A673 (cell line): Measurements from ENCODE around the gene FSTL1. TPM values are rescaled to one million over a fixed set of nuclear protein-coding genes. Genes with fewer than 3 reads are reported as not detected.

Experiments used
- BruUV-seq: library from RNA; stranded (reverse); fragments of 400-500 nt; replicated peaks from 2 replicates; lab custom pipeline; 2021; lab: Mats Ljungman, UMichigan
- CTCF ChIA-PET: fragments of 300-600 bp; sonication (Branson Sonifier 250); formaldehyde crosslinking; loops from one replicate; lab custom pipeline; 2022; ENCODE audit warnings: antibody characterized with exemption; lab: Charles Lee
- POLR2A ChIA-PET: fragments of 300-600 bp; sonication (Branson Sonifier 250); formaldehyde crosslinking; loops from one replicate; lab custom pipeline; 2022; ENCODE audit warnings: antibody characterized with exemption; ENCODE audit not compliant: low non-redundant PET; lab: Charles Lee
- DNase-seq: peaks from one replicate; pipeline ENCODE4 v3.0.0-alpha.2; 2015; ENCODE audit warnings: low spot score
- H3K27ac ChIP-seq: fragments of 200-600 bp; sonication (generic); 2 replicates; pipeline ENCODE4 v1.5.1; 2016; ENCODE audit warnings: mixed run types, low read depth, mild to moderate bottlenecking, mixed read lengths, antibody characterized with exemption, low read length; ENCODE audit not compliant: poor library complexity, severe bottlenecking
- H3K27me3 ChIP-seq: fragments of 200-600 bp; sonication (generic); replicated peaks from 2 replicates; pipeline ENCODE4 v1.6.1; 2017; ENCODE audit warnings: mixed run types, low read depth, mild to moderate bottlenecking, mixed read lengths, antibody characterized with exemption, low read length; ENCODE audit not compliant: insufficient read depth, poor library complexity
- H3K36me3 ChIP-seq: fragments of 200-600 bp; sonication (generic); 2 replicates; pipeline ENCODE4 v1.6.1; 2016; ENCODE audit warnings: mixed run types, mild to moderate bottlenecking, mixed read lengths, antibody characterized with exemption, low read length; ENCODE audit not compliant: insufficient read depth, poor library complexity, severe bottlenecking
- H3K4me1 ChIP-seq: fragments of 200-600 bp; sonication (generic); 2 replicates; pipeline ENCODE4 v1.6.1; 2017; ENCODE audit warnings: mixed run types, mild to moderate bottlenecking, mixed read lengths, antibody characterized with exemption, low read length; ENCODE audit not compliant: insufficient read depth, poor library complexity, severe bottlenecking
- H3K4me3 ChIP-seq: fragments of 200-600 bp; sonication (generic); 2 replicates; pipeline ENCODE4 v1.5.1; 2016; ENCODE audit warnings: low read depth, mixed run types, mild to moderate bottlenecking, mixed read lengths, low read length; ENCODE audit not compliant: poor library complexity, severe bottlenecking
- H3K9me3 ChIP-seq: fragments of 200-600 bp; sonication (generic); 2 replicates; pipeline ENCODE4 v1.6.1; 2016; ENCODE audit warnings: mixed run types, low read depth, mild to moderate bottlenecking, mixed read lengths, antibody characterized with exemption, low read length; ENCODE audit not compliant: poor library complexity, severe bottlenecking
- EZH2 ChIP-seq: fragments of 200-600 bp; sonication (generic); IDR thresholded peaks from 2 replicates; pipeline ENCODE4 v1.6.1; 2017; ENCODE audit warnings: borderline replicate concordance, low read depth, mild to moderate bottlenecking, mixed read lengths, antibody characterized with exemption, low read length; ENCODE audit not compliant: poor library complexity, severe bottlenecking
- intact Hi-C: fragments of 100-400 bp; cut with micrococcal nuclease; formaldehyde crosslinking; loops from one replicate; pipeline ENCODE4 v1.10.0; 2022; ENCODE audit not compliant: unreplicated experiment
- total RNA-seq: library from RNA; stranded (reverse); gene quantifications from 2 replicates; pipeline ENCODE4 v1.2.3, GENCODE V29; 2021
- TF ChIP-seq, protein P1 (sequence below): fragments of 300-800, 200-600 bp; sonication (generic); conservative IDR thresholded peaks from 2 replicates; pipeline ENCODE4 v1.5.1; 2017; ENCODE audit warnings: low read depth, mild to moderate bottlenecking, antibody characterized with exemption, low read length, moderate library complexity, mixed read lengths

FSTL1 gene
- total RNA-seq, 1 experiment from 2014 or later = 122 TPM

DNA sequence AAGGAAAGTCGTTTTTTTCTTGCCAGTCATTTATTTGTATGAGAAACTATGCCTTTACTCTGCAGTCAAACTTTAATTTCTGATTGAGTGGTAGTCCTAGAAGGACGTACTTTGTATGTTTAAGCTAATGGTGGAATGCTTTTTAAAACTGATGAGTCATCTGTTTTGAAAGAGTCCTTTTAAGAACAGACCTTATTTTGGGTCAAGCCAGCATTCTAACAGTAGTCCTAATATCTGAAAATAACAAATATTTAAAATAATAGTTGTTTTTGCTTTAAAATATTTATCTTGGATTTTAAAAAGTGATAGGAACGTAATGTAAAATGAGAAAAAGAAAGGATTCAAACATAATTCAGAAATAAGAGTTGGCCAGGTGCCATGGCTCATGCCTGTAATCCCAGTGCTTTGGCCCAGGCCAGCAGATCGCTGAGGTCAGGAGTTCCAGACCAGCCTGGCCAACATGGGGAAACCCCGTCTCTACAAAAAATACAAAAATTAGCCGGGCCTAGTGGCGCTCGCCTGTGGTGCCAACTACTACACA lies 100.3 kb downstream of the FSTL1 start:
- peak; percentile 34 for DNase-seq
- CTCF ChIA-PET = interaction anchor here (0.6 kb wide), 1 partner anchor 210 kb away, joined by 3 read pairs; no protein-coding TSS in a partner anchor
- no peak for TF ChIP-seq EZH2
- TF ChIP-seq, protein P1, sequence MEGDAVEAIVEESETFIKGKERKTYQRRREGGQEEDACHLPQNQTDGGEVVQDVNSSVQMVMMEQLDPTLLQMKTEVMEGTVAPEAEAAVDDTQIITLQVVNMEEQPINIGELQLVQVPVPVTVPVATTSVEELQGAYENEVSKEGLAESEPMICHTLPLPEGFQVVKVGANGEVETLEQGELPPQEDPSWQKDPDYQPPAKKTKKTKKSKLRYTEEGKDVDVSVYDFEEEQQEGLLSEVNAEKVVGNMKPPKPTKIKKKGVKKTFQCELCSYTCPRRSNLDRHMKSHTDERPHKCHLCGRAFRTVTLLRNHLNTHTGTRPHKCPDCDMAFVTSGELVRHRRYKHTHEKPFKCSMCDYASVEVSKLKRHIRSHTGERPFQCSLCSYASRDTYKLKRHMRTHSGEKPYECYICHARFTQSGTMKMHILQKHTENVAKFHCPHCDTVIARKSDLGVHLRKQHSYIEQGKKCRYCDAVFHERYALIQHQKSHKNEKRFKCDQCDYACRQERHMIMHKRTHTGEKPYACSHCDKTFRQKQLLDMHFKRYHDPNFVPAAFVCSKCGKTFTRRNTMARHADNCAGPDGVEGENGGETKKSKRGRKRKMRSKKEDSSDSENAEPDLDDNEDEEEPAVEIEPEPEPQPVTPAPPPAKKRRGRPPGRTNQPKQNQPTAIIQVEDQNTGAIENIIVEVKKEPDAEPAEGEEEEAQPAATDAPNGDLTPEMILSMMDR = no peak
- H3K27ac ChIP-seq = peak overlapping the region; percentile 91
- BruUV-seq = no TSS peak
- H3K27me3 ChIP-seq = no peaks in the 10 kb centered on the region
- peaks cover 24% of the 10 kb centered on the region for H3K4me1 ChIP-seq
- intact Hi-C loops = no loop called here
- POLR2A ChIA-PET = no interaction called here
- no peaks in the 10 kb centered on the region for H3K9me3 ChIP-seq
- H3K4me3 ChIP-seq = peak overlapping the region; percentile 98
- H3K36me3 ChIP-seq = peaks cover 3% of the 10 kb centered on the region

DNA sequence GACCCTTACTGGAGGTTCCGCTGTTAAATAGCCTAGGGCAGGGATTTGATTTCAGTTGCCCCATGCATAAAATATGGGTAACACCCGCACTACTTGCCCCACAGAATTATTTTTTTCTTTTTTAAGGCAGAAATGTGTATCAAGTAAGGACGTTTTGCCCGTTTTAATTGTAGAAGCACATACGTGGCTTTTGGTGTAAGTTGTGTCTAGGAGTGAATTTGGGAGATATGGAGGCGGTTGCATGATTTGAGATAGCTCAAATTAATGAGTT lies 101.0 kb downstream of the FSTL1 start:
- BruUV-seq = TSS peak; percentile 93
- TF ChIP-seq, protein P1 = no peak
- TF ChIP-seq EZH2 = no peak
- no peaks in the 10 kb centered on the region for H3K27me3 ChIP-seq

DNA sequence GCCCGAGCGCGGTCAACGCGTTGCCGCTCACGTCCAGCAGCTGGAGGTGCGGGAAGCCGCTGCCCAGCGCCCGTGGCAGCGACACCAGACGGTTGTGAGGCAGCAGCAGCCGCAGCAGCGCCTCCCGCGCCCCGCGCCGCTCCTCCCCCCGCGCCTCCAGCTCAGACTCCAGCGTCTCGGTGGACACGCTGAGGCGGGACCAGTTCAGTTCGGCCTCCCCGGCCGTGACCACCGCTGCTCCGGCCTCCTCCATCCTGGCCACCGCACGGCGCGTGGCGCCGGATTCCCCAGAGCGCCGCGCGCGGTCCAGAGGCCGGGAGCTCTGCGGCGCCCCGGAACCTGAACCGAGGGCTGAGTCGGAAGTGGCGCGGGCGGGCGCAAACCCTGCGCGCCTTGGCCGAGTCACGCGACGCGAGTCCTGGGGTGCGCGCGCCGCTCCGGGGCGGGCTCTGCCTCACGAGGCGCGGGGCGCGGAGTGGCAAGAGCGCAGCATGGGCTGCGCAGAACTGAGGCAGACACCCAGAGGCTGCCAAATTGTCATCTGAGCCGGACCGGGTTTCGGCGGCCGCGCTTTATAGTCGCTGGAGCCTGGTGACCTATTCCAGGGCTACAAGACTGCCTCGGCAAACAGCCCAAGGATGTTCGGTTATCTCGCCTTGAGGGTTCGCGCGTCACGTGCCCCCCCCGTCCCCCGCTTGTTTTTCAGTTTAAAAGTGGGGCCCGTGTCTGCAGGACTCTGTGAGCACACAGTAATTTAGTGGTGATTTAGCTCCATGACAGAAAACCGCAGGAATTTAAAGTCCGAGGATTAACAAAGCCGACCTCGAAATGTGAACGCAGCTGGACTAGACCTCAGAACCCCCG lies 101.6 kb downstream of the FSTL1 start, which contains the start of gene LRRC58:
LRRC58 (minus strand) TSS at position 364 of the 864 bp plus-strand sequence; CDS start at position 253, 111 bp downstream.
- peak within 1 kb of the TSS; percentile 98 for H3K4me3 ChIP-seq
- POLR2A ChIA-PET = interaction anchor here (0.6 kb wide), 1 partner anchor 467 kb away, joined by 3 read pairs; no protein-coding TSS in a partner anchor
- H3K9me3 ChIP-seq = no peaks in the 10 kb centered on the region
- H3K27me3 ChIP-seq = no peaks in the 10 kb centered on the region
- CTCF ChIA-PET = interaction anchor here (0.6 to 1.5 kb wide), 2 partner anchors 68 to 492 kb away, joined by 4 to 6 read pairs; no protein-coding TSS in a partner anchor
- no TSS peak for BruUV-seq
- H3K4me1 ChIP-seq = peaks cover 28% of the 10 kb centered on the region
- peak; percentile 97 for DNase-seq
- no peak for TF ChIP-seq EZH2
- TF ChIP-seq, protein P1 = peak; percentile 40; the same call in 1 of the 2 replicates
- intact Hi-C loops = no loop called here
- H3K36me3 ChIP-seq = peaks cover 3% of the 10 kb centered on the region
- H3K27ac ChIP-seq = peak within 1 kb of the TSS; percentile 91

More for the DNA sequence above, 101.0 kb downstream of the FSTL1 start:
- Histone ChIP-seq H3K36me3 (peaks cover 3% of the 10 kb centered on the region), H3K4me3 (peak overlapping the region; percentile 98), H3K27ac (peak overlapping the region; percentile 91), H3K9me3 (no peaks in the 10 kb centered on the region), H3K4me1 (peaks cover 24% of the 10 kb centered on the region)
- POLR2A ChIA-PET = no interaction called here
- DNase-seq = no peak
- CTCF ChIA-PET = interaction anchor here (0.6 kb wide), 1 partner anchor 491 kb away, joined by 4 read pairs; no protein-coding TSS in a partner anchor
- intact Hi-C loops = no loop called here
